Measurements from ENCODE around the gene AKR1B1.

AKR1B1 gene

DNA sequence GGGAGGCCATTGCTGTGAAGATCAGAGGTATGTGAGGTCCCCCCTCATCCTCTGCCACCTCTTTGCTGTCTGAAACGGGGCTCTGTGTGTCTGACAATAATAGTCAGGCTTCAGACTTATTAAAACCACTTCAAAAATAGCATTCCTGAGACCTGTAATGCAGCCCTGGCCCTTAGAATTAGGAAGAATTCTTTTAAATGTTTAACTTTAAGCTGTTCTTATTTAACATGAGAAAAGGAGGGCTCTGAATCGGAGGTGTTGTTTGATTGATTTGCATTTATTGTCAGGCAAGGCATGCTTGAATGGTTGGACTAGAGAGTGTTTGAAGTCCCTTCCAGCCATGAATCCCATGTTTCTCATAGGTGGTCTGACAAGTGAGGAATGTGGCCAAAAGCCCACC, 52.5 kb downstream of the AKR1B1 start:
- no peaks in the 10 kb centered on the region for H3K27me3 ChIP-seq (ENCODE audit: control insufficient read depth, insufficient read depth, low read length)
- no peak overlapping the region for H3K9ac ChIP-seq (ENCODE audit: low read length)
- H3K4me3 ChIP-seq (ENCODE audit: low read length), result no peak overlapping the region
- H3K27ac ChIP-seq (ENCODE audit: low read length), result no peak overlapping the region
- peaks cover 13% of the 10 kb centered on the region for H3K4me1 ChIP-seq (ENCODE audit: control insufficient read depth, low read depth, low read length)
- no peaks in the 10 kb centered on the region for H3K9me3 ChIP-seq (ENCODE audit: control insufficient read depth, low read depth, low read length)
- no peaks in the 10 kb centered on the region for H3K36me3 ChIP-seq (ENCODE audit: control insufficient read depth, low read depth, low read length)

DNA sequence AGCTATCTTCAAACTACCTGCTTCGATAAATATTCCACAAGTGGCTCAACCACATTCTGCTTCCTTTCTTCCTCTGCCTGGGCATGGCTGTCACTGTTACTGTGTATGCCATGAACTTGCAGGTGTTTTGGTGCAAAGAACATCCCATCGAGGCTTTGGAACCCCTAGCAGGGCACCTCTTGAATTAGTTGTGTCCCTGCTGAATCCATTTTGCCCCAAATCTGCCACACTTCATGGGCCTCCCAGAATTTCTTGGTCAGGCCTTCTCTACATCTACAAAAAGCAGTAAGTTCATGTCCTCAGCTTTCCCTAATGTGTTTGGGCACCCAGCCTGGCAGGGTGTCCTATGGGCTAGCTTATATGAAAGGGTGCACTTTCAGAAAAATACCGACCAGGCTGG, 53.6 kb downstream of the AKR1B1 start:
- peaks cover 13% of the 10 kb centered on the region for H3K4me1 ChIP-seq (ENCODE audit: control insufficient read depth, low read depth, low read length)
- no peaks in the 10 kb centered on the region for H3K36me3 ChIP-seq (ENCODE audit: control insufficient read depth, low read depth, low read length)
- no peak overlapping the region for H3K4me3 ChIP-seq (ENCODE audit: low read length)
- no peaks in the 10 kb centered on the region for H3K27me3 ChIP-seq (ENCODE audit: control insufficient read depth, insufficient read depth, low read length)
- H3K9ac ChIP-seq (ENCODE audit: low read length), result no peak overlapping the region
- no peak overlapping the region for H3K27ac ChIP-seq (ENCODE audit: low read length)
- no peaks in the 10 kb centered on the region for H3K9me3 ChIP-seq (ENCODE audit: control insufficient read depth, low read depth, low read length)

GRCh38 chr7:134403062-134403461, 55.8 kb downstream of the AKR1B1 start:
- Histone ChIP-seq H3K27ac (ENCODE audit: low read length) (no peak overlapping the region), H3K4me1 (ENCODE audit: control insufficient read depth, low read depth, low read length) (peaks cover 13% of the 10 kb centered on the region), H3K27me3 (ENCODE audit: control insufficient read depth, insufficient read depth, low read length) (no peaks in the 10 kb centered on the region), H3K9ac (ENCODE audit: low read length) (no peak overlapping the region), H3K4me3 (ENCODE audit: low read length) (no peak overlapping the region), H3K36me3 (ENCODE audit: control insufficient read depth, low read depth, low read length) (no peaks in the 10 kb centered on the region), H3K9me3 (ENCODE audit: control insufficient read depth, low read depth, low read length) (no peaks in the 10 kb centered on the region)

GRCh38 chr7:134400859-134401258, 58.0 kb downstream of the AKR1B1 start:
- Histone ChIP-seq H3K36me3 (ENCODE audit: control insufficient read depth, low read depth, low read length) (no peaks in the 10 kb centered on the region), H3K27me3 (ENCODE audit: control insufficient read depth, insufficient read depth, low read length) (no peaks in the 10 kb centered on the region), H3K4me3 (ENCODE audit: low read length) (no peak overlapping the region), H3K27ac (ENCODE audit: low read length) (no peak overlapping the region), H3K4me1 (ENCODE audit: control insufficient read depth, low read depth, low read length) (no peaks in the 10 kb centered on the region), H3K9me3 (ENCODE audit: control insufficient read depth, low read depth, low read length) (no peaks in the 10 kb centered on the region), H3K9ac (ENCODE audit: low read length) (no peak overlapping the region)

DNA sequence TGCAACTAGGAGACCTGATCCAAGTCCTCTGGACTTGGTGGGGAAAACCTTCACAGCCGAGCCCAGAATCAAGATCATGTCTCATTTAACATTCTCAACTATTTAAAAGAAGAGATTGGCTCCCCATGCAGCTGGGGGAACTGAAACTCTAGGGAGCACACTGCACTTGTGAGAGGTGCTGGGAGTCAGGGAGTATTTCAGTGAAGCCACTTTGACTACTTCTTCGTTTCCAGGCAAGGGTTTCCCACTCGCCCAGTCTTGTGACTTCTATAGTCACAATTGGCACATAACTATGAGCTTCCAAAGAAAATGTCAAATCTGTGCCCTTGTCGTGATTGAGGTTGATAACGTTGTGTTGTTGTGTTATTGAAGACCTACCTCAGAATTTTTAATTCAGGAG, 62.9 kb downstream of the AKR1B1 start:
- Histone ChIP-seq H3K9ac (ENCODE audit: low read length) (no peak overlapping the region), H3K9me3 (ENCODE audit: control insufficient read depth, low read depth, low read length) (no peaks in the 10 kb centered on the region), H3K27me3 (ENCODE audit: control insufficient read depth, insufficient read depth, low read length) (no peaks in the 10 kb centered on the region), H3K36me3 (ENCODE audit: control insufficient read depth, low read depth, low read length) (no peaks in the 10 kb centered on the region), H3K4me1 (ENCODE audit: control insufficient read depth, low read depth, low read length) (no peaks in the 10 kb centered on the region), H3K4me3 (ENCODE audit: low read length) (no peak overlapping the region), H3K27ac (ENCODE audit: low read length) (no peak overlapping the region)

DNA sequence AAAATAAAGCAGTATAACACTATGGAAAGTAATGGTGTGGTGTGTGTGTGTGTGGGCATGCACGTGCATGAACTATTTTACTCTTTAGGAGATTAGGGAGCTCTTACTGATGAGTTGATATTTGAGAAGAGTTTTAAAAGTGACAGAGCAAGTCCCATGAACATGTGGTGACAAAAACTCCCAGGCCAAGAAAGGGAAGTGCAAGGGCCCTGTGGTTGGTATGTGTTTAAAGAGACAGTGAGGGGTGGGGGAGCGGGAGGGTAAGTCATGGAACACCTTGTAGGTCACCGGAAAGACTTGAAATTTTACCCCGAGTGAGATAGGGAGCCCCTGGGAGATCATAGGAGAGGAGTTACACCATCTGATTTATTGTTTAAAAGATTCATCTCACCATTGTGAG, 63.3 kb downstream of the AKR1B1 start:
- Histone ChIP-seq H3K27ac (ENCODE audit: low read length) (no peak overlapping the region), H3K4me3 (ENCODE audit: low read length) (no peak overlapping the region), H3K27me3 (ENCODE audit: control insufficient read depth, insufficient read depth, low read length) (no peaks in the 10 kb centered on the region), H3K9me3 (ENCODE audit: control insufficient read depth, low read depth, low read length) (no peaks in the 10 kb centered on the region), H3K36me3 (ENCODE audit: control insufficient read depth, low read depth, low read length) (no peaks in the 10 kb centered on the region), H3K9ac (ENCODE audit: low read length) (no peak overlapping the region), H3K4me1 (ENCODE audit: control insufficient read depth, low read depth, low read length) (no peaks in the 10 kb centered on the region)

DNA sequence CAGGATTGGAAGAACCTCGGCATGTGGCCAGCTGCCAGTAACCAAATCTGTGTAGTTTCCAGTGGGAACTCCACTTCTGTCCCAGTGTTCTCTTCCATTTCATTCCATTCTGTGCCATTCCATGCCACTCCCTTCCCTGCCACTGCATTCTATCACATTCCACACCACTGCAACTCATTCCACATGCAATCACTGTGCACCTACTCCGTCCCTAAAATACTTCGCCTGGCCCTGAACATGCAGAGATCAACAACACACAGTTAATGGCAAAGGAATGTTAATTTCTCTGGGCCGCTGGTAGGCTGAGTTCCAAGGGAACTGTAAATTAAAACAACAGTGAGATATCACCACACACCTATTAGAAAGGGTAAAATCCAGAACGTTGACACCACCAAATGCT, 64.8 kb downstream of the AKR1B1 start:
- no peak overlapping the region for H3K9ac ChIP-seq (ENCODE audit: low read length)
- H3K36me3 ChIP-seq (ENCODE audit: control insufficient read depth, low read depth, low read length), result no peaks in the 10 kb centered on the region

More for the DNA sequence above, 64.8 kb downstream of the AKR1B1 start:
- no peak overlapping the region for H3K4me3 ChIP-seq (ENCODE audit: low read length)
- no peaks in the 10 kb centered on the region for H3K4me1 ChIP-seq (ENCODE audit: control insufficient read depth, low read depth, low read length)
- no peaks in the 10 kb centered on the region for H3K27me3 ChIP-seq (ENCODE audit: control insufficient read depth, insufficient read depth, low read length)
- no peaks in the 10 kb centered on the region for H3K9me3 ChIP-seq (ENCODE audit: control insufficient read depth, low read depth, low read length)
- no peak overlapping the region for H3K27ac ChIP-seq (ENCODE audit: low read length)
